HG03442 (cell line): Measurements from ENCODE around the gene NFIB.

Experiments
- ATAC-seq: cut with Tn5 transposase; IDR thresholded peaks from one replicate; pipeline ENCODE4 v1.9.1; 2021; ENCODE audit warnings: mild to moderate bottlenecking, moderate library complexity; ENCODE audit not compliant: unreplicated experiment

NFIB gene

DNA sequence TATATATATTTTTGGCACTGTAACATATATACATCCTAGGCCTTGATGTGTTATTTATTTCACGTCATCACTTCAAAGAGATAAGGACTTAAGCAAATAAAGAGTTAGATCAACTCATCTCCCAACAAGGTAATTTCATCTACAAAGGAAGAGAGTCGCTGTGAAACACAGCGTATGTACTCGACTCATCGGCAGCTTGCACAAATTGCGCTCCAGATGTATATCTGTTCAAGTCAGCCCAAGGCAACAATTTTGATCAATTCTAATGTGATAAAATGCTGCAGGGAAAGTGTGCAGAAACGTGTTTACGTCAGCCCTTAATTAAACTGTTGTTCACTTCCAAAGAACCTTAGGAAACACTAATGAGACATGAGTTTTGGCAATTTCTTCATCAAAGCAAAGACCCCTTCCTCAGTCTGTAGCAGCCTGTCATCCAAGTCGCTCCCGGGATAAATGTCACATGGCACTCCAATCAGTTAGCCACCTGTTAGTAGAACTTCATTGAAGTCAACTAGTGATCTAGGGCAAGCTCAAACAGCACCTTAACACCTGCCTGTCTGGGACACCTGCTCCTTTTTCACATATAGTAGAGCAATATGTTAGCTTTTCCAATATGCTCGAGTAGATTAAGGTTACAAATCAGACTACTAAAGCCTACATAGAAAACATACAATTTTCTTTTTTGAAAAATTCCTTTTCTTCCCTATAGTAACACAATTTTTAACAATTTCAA is 182.4 kb downstream of the NFIB start:
- ATAC-seq: no peak

DNA sequence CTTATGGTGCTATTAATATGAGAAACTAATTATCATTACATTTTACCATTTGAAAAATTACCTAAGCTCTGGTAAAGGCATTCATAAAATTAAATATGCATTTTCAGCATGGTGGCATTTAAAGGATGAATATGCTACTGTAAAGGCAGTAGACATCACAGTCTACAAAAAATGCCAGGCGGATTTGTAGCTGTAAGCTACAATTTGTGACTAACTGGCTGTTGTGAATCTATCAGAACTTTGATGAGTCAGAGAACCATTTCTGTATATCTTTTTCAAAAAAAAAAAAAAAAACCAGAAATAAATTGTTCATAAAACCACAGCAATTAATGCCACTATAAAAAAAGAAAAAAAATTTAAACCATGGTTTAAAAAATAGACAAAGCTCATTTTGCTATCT is 186.3 kb downstream of the NFIB start:
- ATAC-seq: no peak

- ATAC-seq: no peak
These were observed 194.0 kb downstream of the NFIB start for GRCh38 chr9:14119694-14120514.

GRCh38 chr9:14112226-14112625 is 201.7 kb downstream of the NFIB start:
- no peak for ATAC-seq

- ATAC-seq: no peak
These were observed 202.2 kb downstream of the NFIB start for GRCh38 chr9:14111696-14112095.

GRCh38 chr9:14107977-14108376 is 206.0 kb downstream of the NFIB start:
- ATAC-seq: no peak

DNA sequence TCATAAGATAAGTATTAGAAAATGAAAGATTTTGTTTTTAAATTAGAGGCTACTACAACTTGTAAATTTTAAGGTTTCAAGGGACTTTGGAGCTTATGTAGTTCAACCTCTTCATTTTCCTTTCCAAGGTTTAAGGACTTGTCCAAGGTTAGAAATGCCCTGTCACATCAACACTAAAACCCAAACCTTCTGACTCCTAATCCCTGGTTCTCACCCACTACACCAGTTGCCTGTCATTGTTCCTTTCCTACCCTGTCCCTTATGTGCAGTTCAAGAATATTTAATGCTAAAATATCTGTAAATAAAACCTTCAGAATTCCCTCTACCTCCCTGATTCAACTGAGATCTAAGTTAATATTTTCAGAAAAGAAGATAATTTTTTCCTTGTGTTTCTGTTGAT is 206.4 kb downstream of the NFIB start:
- ATAC-seq: no peak

DNA sequence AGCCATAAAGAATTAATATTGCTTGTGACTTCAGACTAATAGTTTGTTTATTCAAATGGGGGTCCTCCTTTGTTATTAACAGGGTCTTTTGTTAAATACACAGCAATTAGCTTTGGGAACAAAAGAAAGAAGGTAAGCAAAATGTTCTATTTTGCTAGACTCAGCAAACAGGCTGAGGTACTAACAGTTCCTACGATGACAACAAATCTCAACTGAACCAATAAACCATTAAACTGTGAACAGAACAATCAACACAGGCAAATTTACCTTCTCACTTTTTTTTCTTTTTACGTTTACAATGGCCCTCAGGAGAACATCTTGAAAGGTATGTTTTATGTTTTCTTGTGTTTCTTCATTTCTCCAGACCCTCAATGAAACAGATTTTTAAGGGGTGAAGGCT is 207.2 kb downstream of the NFIB start:
- no peak for ATAC-seq

DNA sequence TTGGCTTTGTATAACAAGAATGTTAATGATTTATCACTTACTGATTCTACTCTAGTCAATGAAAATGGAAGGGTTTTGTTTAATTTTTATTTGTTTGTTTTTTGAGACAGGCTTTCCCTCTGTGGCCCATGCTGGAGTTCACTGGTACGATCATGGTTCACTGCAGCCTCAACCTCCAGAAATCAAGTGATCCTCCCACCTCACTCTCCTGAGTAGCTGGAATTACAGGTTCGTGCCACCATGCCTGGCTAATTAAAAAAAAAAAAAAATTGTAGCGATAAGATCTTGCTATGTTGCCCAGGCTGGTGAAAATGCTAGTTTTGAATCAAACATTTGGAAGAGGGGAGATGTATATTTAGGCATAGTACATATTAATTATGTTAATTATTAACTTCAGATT is 209.4 kb downstream of the NFIB start:
- ATAC-seq: no peak

- no peak for ATAC-seq
These were observed 210.8 kb downstream of the NFIB start for GRCh38 chr9:14103115-14103514.

DNA sequence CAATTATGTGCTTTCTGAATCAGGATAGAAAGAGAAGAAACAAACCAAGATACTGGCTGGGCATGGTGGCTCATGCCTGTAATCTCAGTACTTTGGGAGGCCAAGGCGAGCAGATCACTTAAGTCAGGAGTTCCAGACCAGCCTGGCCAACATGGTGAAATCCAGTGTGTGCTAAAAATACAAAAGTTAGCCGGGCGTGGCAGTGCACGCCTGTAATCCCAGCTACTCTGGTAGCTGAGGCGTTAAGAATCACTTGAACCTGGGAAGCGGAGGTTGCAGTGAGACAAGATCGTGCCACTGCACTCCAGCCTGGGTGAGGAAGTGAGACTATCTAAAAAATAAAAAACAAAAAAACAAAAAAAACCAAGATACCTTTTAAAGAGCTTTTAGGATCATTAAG is 214.2 kb downstream of the NFIB start:
- no peak for ATAC-seq

GRCh38 chr9:14098486-14099180 is 215.3 kb downstream of the NFIB start:
- ATAC-seq: no peak

DNA sequence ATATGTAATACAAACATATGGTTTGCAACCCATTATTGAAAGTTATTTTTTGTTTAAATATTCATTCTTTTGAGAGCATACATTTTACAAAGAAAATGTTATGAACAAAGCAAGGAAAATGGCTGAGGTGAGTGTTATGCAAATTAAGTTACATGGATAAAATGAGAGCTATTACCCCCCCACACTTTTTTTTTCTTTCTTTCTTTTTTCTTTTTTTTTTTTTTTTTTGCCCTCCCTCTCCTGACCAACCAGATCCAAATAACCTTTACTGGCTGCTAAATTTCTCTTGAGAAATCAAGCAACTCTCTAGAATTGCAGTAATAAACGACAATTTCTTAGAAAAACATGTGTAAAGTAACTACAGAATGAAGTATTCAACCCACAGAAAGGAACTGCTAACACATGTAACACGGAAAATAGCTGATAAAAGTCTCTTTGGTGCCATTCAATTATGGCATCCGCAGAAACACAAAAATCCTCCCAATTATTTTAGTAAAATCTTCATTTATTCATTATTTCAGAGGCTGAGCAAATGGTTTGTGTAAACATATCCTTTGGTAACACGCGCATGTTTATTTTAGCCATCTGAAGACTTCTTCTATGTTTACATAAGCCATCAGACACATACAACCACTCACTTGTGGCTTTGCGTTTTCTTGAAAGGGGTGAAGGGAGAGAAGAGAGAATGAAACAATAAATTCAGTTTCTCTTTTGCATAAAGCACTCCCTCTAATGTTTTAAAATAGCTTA is 216.1 kb downstream of the NFIB start:
- ATAC-seq: no peak

DNA sequence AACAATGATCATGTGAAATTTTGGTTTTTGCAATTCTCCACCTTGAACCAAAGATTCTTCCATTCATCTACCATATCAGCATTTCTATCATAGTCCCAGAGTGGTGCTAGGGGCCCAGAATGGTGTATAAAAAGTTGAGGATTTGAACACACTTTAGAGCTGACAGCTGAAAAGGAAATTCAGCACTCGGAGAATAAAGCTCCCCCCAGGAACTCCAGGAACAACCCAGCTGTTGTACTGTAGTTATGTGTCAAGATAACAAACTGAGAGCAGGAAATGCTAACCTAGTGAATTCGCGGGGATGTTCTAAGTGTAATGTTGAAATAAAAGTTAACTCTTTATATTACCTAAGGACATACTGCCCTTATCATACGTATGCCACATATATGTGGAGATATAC is 216.7 kb downstream of the NFIB start:
- no peak for ATAC-seq

DNA sequence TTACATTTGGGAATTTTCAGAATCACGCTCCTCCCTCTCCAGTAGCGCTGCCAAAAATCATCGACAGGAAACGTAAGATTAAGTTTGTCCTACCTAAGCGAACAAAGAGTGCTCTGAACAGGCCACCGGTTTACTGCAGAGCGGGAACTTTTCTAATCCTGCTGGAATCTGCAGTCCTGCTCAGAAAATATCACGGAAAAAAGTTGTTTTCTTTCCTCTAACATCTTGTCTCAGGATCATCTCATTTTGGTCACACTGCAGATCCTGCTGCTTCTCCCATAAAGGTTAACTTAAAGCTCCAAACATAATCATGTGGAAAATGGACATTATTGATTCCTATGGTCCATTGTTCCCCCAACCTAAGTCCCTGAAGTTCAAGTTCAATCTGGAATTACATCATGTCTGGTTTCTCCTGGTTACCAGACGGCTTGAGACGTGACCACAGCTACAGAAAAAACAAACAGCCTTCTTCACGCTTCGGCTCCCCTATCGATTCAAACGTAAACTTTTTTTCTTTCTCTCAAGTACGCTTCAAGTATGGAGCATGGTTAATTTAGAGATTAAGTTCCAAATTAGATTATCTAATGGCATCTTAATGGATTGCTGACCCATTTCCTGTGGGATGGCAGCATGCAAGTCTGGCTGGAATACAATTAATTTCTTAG is 217.6 kb downstream of the NFIB start:
- ATAC-seq: no peak

DNA sequence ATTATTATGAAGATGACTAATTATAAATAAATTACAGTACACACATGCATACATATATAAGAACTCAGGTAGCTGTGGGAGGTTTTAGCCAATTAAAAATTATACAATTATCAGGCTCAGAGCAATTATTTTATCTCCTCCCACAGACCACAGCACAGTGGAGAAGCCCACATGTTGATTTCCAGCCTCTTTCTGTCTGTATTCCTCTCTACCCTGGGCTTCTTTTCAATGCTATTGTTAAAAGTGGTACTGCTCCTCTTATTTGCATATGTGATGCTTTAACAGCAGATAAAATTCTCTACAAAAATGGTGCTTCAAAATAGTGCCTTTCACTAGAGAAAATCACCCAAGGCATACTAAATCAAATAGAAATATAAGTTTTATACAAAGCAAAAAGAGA is 218.7 kb downstream of the NFIB start:
- ATAC-seq: no peak

GRCh38 chr9:14094491-14094890 is 219.4 kb downstream of the NFIB start:
- ATAC-seq: no peak

- no peak for ATAC-seq
These were observed 221.6 kb downstream of the NFIB start for GRCh38 chr9:14092344-14092743.

GRCh38 chr9:14089051-14089803 is 224.7 kb downstream of the NFIB start:
- ATAC-seq: no peak

DNA sequence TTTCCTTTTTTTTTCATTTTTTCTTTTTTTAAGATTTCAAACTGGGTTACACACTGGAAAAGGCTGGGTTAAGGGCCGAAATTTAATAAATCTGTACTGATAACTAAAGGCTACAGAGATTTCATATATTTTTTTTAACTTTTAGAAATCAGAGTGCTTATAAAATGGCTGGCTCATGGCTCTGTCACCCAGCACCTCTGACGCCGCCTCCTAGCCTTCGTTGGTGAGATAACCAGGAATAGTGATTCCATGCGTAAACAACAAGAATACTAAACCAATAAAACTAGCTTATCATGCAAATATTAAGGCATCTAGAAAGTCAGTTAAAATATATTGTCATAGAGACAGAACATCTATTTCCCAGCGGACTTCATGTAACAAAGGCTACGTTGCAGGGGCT is 226.4 kb downstream of the NFIB start:
- ATAC-seq: no peak
